ENCODE data around the gene TSHZ2.
A peak's percentile ranks its signal among the peaks of the same experiment; 100 is the strongest.
"Not testable (repeated sequence)": the region's sequence is repeated elsewhere in the genome, so short reads cannot be mapped to it uniquely, and the experiment has no call there.

Gene TSHZ2

DNA sequence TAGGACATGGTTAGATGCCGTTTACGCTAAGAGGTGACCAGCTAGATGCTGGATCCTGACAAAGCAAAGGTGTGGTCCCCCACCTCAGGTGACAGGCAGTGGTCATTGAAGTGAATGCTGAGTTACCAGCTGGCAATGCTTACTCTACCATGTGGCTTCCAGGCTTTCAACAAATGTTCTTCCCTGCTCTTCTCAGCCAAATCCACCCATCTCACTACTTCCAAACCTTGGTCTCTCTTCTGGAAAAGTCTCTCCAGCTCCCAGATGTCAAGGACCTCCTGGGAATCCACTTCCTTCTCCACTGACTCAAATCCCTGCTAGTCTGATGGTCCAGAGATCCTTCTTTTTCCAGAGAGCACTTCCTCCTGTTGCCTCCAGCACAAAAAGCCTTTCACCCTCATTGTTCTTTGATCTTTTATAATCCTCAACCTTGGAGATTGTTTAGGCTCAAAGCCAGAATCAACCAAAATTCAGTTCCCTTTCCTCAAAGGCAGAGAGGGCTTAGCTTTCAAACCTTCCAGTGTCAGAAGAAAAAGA, 393.4 kb downstream of the TSHZ2 start:
- peak; percentile 73 for DNase-seq

DNA sequence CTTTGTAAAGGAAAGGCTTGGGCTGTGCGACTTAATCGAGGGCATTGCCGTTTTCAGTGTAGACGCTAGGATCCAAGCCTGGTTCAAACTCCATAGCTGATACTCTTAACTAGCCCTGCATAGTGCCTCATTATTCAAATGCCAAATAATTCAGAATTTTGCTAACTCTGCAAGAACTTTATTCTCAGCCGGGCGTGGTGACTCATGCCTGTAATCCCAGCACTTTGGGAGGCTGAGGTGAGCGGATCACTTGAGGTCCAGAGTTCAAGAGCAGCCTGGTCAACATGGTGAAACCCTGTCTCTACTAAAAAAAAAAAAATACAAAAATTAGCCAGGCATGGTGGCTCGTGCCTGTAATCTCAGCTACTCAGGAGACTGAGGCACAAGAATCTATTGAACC, 394.8 kb downstream of the TSHZ2 start:
- not testable (repeated sequence) for DNase-seq

DNA sequence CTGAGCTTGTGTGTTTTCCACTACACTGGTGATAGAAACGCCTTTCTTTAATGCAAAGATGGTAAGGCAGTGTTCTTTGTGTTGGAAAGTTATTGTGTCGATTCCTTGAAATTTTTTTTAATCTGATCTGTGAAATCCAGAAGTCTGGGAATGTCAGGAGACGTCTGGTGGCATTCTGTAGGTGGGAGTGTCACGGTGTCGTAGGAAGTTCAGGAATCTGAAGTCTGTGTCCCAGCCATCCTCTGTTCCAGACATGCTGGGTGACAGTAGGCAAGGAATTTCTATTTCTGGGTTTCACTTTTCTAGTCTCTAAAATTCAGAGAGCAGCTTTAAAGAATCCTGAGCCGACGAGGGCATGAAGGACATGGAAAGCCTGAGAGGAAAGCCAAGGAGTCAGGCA, 397.7 kb downstream of the TSHZ2 start:
- DNase-seq: no peak

DNA sequence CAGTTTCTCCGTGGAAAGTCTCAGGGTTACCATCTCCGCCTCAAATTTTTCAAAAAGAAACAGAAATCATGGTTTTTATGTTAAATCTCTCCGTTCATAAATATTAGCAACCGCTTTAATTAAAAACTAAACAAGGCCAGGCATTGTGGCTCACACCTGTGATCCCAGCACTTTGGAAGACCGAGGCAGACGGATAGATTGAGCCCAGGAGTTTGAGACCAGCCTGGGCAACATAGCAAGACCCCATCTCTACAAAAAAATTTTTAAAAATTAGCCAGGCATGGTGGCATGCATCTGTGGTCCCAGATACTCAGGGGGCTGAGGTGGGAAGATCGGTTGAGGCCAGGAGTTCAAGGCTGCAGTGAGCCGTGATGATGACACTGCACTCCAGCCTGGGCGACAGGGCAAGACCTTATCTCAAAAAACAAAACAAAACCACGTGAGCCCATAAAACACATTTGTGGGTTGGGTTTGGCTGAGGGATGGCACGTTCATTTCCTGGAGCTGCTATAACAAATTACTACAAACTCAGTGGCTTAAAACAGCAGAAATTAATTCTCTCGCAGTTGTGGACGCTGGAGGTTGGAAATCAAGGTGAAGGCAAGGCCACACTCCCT, 398.3 kb downstream of the TSHZ2 start:
- DNase-seq: no peak

- DNase-seq: no peak
Observed at GRCh38 chr20:53371216-53371615, 399.1 kb downstream of the TSHZ2 start.

DNA sequence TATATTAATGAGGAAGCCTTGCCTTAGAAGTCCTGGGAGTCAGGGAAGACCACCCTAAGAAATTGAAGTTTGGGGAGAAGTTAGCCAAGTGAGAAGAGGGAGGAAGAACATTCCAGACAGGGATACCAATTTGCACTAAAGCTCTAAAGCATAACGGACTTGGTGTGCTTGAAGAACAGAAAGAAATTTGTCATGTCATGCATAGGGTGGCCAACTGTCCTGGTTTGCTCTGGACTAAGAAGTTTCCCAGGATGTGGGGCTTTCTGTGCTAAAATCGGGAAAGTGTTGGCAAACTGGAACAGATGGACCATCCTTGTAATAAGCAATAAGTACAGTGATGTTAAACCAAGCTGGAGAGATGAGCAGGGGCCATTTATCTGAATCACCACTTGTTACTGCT, 403.9 kb downstream of the TSHZ2 start:
- no peak for DNase-seq

DNA sequence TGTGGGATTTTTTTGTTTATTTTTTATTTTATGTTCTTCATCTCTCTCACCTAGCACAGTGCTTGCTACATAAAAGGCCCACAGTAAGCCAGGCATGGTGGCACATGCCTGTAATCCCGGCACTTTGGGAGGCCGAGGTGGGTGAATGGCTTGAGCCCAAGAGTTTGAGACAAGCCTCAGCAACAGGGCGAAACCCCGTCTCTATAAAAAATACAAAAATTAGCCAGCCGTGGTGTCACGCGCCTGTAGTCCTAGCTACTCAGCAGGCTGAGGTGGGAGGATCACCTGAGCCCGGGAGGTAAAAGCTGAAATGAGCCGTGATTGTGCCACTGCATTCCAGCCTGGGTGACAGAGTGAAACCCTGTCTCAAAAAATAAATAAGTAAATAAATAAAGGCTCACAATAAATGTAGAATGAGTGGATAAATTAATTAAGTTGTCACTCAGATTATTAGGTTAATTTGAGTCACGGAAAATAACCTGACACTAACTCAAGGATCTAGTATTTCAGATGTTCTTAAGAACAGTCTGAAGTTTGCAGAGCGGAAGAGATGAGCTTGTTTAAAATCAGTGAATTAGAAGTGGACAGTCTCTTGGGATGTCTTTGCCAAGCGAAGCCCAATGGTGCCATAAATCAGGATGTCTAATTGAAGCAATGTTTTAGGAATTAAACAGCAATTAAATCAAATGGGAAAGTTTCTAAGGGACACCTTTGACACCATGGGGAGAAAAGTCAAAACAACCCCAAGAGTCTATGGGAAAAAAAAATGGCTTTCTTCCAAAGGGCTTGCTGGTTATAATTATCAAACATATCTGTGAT, 407.1 kb downstream of the TSHZ2 start:
- DNase-seq: no peak

DNA sequence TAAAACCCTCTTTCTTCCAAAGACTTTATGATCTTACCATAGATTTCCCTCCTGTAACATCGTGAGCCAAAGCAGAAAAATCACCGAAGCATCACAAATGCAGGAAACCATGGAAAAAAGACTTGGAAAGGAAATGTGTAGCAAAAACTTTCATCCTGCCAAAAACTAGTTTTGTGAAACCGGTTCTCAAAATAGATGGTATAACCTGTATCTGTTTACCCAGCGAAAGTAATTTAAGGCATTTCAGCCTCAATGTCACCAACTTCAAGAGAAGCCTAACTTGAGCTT, 407.6 kb downstream of the TSHZ2 start:
- DNase-seq: no peak

DNA sequence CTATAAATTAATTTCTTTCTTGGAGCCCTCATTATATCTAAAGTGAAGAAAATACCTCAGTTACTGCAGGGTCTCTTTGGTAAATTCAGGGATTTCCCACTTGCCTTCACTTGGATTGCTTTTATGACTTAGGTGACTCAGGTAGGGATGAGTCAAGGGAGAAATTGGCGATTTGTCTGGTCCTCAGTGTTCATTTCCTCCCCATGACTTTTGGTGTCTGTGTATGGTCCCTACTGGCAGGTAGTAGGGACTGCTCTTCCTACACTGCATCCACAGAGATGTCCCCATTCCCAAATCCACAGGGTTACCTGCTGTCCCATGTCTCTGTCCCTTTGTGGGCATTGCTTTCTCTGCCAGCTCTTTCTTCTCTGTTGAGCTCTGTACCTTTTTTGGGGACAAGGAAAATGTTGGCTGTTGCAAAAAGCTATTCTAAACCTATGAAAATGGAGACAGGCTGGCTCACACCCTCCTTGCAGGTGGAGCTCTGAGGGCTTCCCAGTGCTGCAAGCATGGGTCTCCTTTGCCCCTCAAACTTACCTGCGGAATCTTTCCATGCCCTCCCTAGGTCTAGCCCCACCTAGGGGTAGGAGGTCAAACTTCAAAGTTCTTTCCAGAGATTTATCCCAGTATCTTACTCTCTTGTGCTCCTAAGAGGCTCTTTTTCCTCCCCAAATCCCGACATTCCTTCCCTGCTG, 409.6 kb downstream of the TSHZ2 start:
- no peak for DNase-seq

- no peak for DNase-seq
Observed at GRCh38 chr20:53382263-53382844, 410.2 kb downstream of the TSHZ2 start.

GRCh38 chr20:53383916-53384315, 411.8 kb downstream of the TSHZ2 start:
- no peak for DNase-seq

GRCh38 chr20:53384392-53384791, 412.2 kb downstream of the TSHZ2 start:
- no peak for DNase-seq

DNA sequence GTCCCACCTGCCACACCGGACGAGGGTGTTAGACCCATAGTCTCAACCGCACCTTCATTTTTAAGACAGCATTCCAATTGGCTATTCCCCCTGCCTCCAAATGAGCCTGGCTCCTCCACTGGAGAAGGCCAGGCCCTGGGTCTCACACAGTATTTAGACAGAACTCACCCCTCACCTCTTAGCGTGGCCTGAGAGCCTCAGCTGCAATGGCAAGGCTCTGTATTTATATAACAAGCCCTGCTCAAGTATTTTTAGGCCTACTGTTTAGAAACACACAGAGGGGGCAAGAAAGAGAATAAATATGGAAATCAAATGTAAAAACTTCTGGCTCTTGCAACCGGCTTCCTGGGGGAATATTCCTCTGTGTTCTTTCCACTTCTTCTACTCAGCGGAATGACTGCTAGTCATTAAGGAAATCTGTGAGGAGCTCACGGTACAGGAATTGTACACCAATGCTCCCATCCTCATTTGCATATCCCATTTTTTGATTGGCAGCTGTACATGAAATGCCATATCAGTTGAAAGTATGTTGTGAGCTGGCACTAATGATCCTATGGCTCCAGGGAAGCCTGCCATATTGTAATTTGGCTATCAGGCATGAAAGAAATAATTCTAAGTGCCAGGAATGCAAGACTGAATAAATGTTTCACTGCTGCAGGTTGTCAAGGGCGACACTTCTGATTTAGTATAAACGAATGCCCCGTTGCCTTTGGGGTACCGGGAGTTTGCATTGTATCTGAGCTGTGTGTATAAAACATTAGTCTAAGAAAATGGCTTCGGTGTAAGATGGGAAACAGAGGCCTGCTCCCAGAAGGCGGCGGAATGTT, 414.0 kb downstream of the TSHZ2 start:
- DNase-seq: no peak

- no peak for DNase-seq
Observed at GRCh38 chr20:53387983-53388675, 416.0 kb downstream of the TSHZ2 start.

GRCh38 chr20:53389516-53390300, 417.6 kb downstream of the TSHZ2 start:
- DNase-seq: no peak

- no peak for DNase-seq
Observed at GRCh38 chr20:53390770-53391169, 418.6 kb downstream of the TSHZ2 start.

DNA sequence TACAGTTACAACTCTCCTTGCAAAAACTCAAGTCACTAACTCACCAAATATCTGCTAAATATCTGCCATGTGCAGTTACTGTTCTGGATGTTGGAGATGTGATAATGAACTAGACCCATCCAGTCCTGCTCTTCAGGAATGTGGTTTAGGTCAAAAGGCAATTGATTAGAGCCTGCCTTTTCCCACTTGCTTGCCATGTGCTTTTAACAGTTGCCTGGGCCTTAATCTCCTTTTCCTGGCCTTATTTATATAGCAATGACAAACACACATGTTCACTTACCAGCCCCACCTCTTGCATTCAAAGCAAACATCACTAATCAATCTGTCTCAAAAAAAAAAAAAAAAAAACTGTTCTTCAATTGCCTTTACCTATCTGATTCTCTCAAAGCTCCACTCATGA, 422.3 kb downstream of the TSHZ2 start:
- DNase-seq: no peak

DNA sequence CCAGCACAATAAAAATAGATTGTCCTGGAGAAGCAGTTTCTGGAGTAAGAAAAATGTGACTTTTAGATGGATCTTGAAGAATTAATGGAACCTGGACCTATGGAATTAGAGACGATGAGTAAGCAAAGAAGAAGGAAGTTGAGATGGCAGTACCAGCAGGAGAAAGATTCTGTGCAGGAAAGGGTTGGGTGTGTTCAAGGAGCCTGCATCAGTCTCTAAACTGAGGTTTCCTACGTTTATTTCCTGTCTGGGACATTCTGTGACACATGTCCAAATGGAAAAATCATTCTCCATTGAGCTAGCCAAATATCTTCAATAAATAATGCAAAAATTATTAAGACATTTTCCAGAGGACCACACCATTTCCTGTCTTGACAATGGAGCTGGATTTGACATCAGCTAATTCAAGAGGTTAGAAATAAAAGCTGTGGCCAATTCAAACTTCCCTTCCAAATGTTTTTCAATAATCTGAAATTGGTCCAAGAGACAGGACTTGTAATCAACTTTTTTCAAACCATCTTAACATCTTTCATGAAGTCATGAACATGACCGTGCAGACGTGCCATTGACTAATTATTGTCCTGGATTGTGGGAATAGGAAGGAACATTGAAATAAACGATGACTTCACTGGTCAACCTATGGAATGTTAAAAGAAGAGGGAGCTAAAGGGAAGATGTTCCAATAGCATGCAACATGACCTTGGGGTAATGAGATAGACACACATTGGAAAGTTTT, 423.2 kb downstream of the TSHZ2 start:
- DNase-seq: no peak

GRCh38 chr20:53399083-53399482, 426.9 kb downstream of the TSHZ2 start:
- DNase-seq: no peak

- DNase-seq: peak; percentile 65
Observed at GRCh38 chr20:53399592-53400335, 427.6 kb downstream of the TSHZ2 start.

All from DMS153 (cell line).